Neuronal stem cell (in vitro differentiated cells): ENCODE results near the gene RIT1.
A peak's percentile ranks its signal among the peaks of the same experiment; 100 is the strongest.

Experiments used
- DNase-seq: peaks from one replicate; pipeline ENCODE4 v3.0.0-alpha.2; 2013; ENCODE audit warnings: low spot score
- H2AFZ ChIP-seq: one replicate; pipeline ENCODE4 v1.6.1; 2013; ENCODE audit warnings: mild to moderate bottlenecking, low read length, inconsistent platforms
- H2AK5ac ChIP-seq: 2 replicates; pipeline ENCODE4 v1.6.1; 2013; ENCODE audit warnings: low read depth, mild to moderate bottlenecking, inconsistent platforms, low read length, moderate library complexity, mixed read lengths
- H2BK120ac ChIP-seq: 2 replicates; pipeline ENCODE4 v1.6.1; 2013; ENCODE audit warnings: low read depth, mild to moderate bottlenecking, inconsistent platforms, low read length, moderate library complexity, mixed read lengths
- H2BK12ac ChIP-seq: one replicate; pipeline ENCODE4 v1.6.1; 2013; ENCODE audit warnings: low read length, inconsistent platforms
- H2BK15ac ChIP-seq: 2 replicates; pipeline ENCODE4 v1.6.1; 2013; ENCODE audit warnings: mild to moderate bottlenecking, low read length, inconsistent platforms, mixed read lengths
- H2BK5ac ChIP-seq: one replicate; pipeline ENCODE4 v1.6.1; 2013; ENCODE audit warnings: inconsistent platforms, mild to moderate bottlenecking, low read length, moderate library complexity
- H3K14ac ChIP-seq: one replicate; pipeline ENCODE4 v1.6.1; 2013; ENCODE audit warnings: low read length, inconsistent platforms
- H3K18ac ChIP-seq: 2 replicates; pipeline ENCODE4 v1.6.1; 2013; ENCODE audit warnings: low read length, inconsistent platforms
- H3K23ac ChIP-seq: 2 replicates; pipeline ENCODE4 v1.6.1; 2013; ENCODE audit warnings: low read depth, mild to moderate bottlenecking, mixed read lengths, low read length, inconsistent platforms; ENCODE audit not compliant: poor library complexity
- H3K27ac ChIP-seq: replicated peaks from 3 replicates; pipeline ENCODE4 v1.5.1; 2013; ENCODE audit warnings: low read length, inconsistent platforms
- H3K27me3 ChIP-seq, 3 experiments: 2 replicates each; pipeline ENCODE4 v1.6.1; 2013; ENCODE audit warnings: low read length in 3 of 3, mild to moderate bottlenecking in 2 of 3, inconsistent platforms in 1 of 3, low read depth in 1 of 3, mixed read lengths in 1 of 3, moderate library complexity in 1 of 3; ENCODE audit not compliant: control insufficient read depth in 3 of 3, insufficient read depth in 3 of 3
- H3K36me3 ChIP-seq, 2 donors: replicated peaks in 1 of 2; 2 replicates each; pipeline ENCODE4 v1.6.1; 2013; ENCODE audit warnings: low read length in 2 of 2; ENCODE audit not compliant: control insufficient read depth in 2 of 2, insufficient read depth in 2 of 2
- H3K4ac ChIP-seq: 2 replicates; pipeline ENCODE4 v1.6.1; 2013; ENCODE audit warnings: inconsistent platforms, mild to moderate bottlenecking, low read length, moderate library complexity
- H3K4me1 ChIP-seq, 2 donors: 1 replicate in 1 of 2; 2 replicates in 1 of 2; pipeline ENCODE4 v1.6.1; 2013; ENCODE audit warnings: low read length in 2 of 2, low read depth in 1 of 2; ENCODE audit not compliant: control insufficient read depth in 2 of 2, insufficient read depth in 1 of 2
- H3K4me2 ChIP-seq: one replicate; pipeline ENCODE4 v1.6.1; 2013; ENCODE audit warnings: mild to moderate bottlenecking, low read length, inconsistent platforms; ENCODE audit not compliant: insufficient read depth, poor library complexity, severe bottlenecking
- H3K4me3 ChIP-seq, 2 donors: 2 replicates each; pipeline ENCODE4 v1.5.1; 2013; ENCODE audit warnings: low read length in 2 of 2, mild to moderate bottlenecking in 2 of 2, inconsistent platforms in 1 of 2, moderate library complexity in 1 of 2
- H3K79me1 ChIP-seq: one replicate; pipeline ENCODE4 v1.6.1; 2013; ENCODE audit warnings: low read depth, mild to moderate bottlenecking, inconsistent platforms, low read length, moderate library complexity
- H3K9ac ChIP-seq: one replicate; pipeline ENCODE4 v1.6.1; 2013; ENCODE audit warnings: mild to moderate bottlenecking, low read depth, low read length, inconsistent platforms; ENCODE audit not compliant: poor library complexity
- H3K9me3 ChIP-seq, 2 donors: replicated peaks in 1 of 2; 2 replicates each; pipeline versions ENCODE3 to v1.6.1; 2013; ENCODE audit warnings: low read length in 2 of 2, mild to moderate bottlenecking in 2 of 2, inconsistent platforms in 1 of 2, low read depth in 1 of 2, mixed read lengths in 1 of 2, moderate library complexity in 1 of 2; ENCODE audit not compliant: control insufficient read depth in 2 of 2, insufficient read depth in 1 of 2
- H4K8ac ChIP-seq: one replicate; pipeline ENCODE4 v1.6.1; 2013; ENCODE audit warnings: low read depth, mild to moderate bottlenecking, inconsistent platforms, low read length, moderate library complexity
- H4K91ac ChIP-seq: one replicate; pipeline ENCODE4 v1.6.1; 2013; ENCODE audit warnings: low read length, low read depth, mild to moderate bottlenecking, inconsistent platforms; ENCODE audit not compliant: poor library complexity
- WGBS, 2 donors: extraction: QIAGEN DNeasy Blood & Tissue Kit; methylation state at CpG; one replicate each; pipeline ENCODE4 v1.1.7; 2013; ENCODE audit warnings: missing lambda C conversion rate in 2 of 2, mixed read lengths in 1 of 2; ENCODE audit not compliant: insufficient read length in 2 of 2, insufficient replicate concordance in 1 of 2; ENCODE audit errors: extremely low coverage in 2 of 2; 5-methylcytosine and 5-hydroxymethylcytosine counted together

Gene RIT1

GRCh38 chr1:155867766-155868165 lies 43.4 kb downstream of the RIT1 start:
- Histone ChIP-seq H2BK120ac (no peak overlapping the region), H4K91ac (no peak overlapping the region), H2AK5ac (no peak overlapping the region), H3K9me3 (no peaks in the 10 kb centered on the region), H3K79me1 (peaks cover 2% of the 10 kb centered on the region), H3K27ac (no peak overlapping the region), H3K9ac (no peak overlapping the region), H3K4me3 (no peak overlapping the region), H3K14ac (no peak overlapping the region), H2BK12ac (no peak overlapping the region), H3K27me3 (no peaks in the 10 kb centered on the region), H4K8ac (no peak overlapping the region), H3K23ac (no peak overlapping the region), H2AFZ (no peak overlapping the region), H3K18ac (no peak overlapping the region), H2BK5ac (no peak overlapping the region), H2BK15ac (no peak overlapping the region), H3K4me2 (no peak overlapping the region), H3K36me3 (peaks cover 13 to 54% of the 10 kb centered on the region in 2 donors), H3K4ac (no peak overlapping the region), H3K4me1 (peaks cover 0 to 11% of the 10 kb centered on the region in 2 donors)
- DNase-seq = no peak
- no CpG with 5 or more reads among the region's 8 CpGs for WGBS, 2 donors

GRCh38 chr1:155864393-155864792 lies 46.8 kb downstream of the RIT1 start:
- H3K23ac ChIP-seq = no peak overlapping the region
- no peak overlapping the region for H3K4ac ChIP-seq
- peaks cover 2% of the 10 kb centered on the region for H3K79me1 ChIP-seq

GRCh38 chr1:155861896-155862295 lies 49.3 kb downstream of the RIT1 start:
- Histone ChIP-seq H4K8ac (no peak overlapping the region), H3K14ac (no peak overlapping the region), H3K9me3 (no peaks in the 10 kb centered on the region), H3K79me1 (peaks cover under 1% of the 10 kb centered on the region), H3K27me3 (no peaks in the 10 kb centered on the region), H3K4me1 (peaks cover 3 to 6% of the 10 kb centered on the region in 2 donors), H2BK120ac (no peak overlapping the region), H4K91ac (no peak overlapping the region), H3K36me3 (peaks cover 0 to 15% of the 10 kb centered on the region in 2 donors), H3K27ac (no peak overlapping the region), H3K4me3 (no peak overlapping the region), H2BK12ac (no peak overlapping the region), H2AK5ac (no peak overlapping the region), H2AFZ (no peak overlapping the region), H3K23ac (no peak overlapping the region), H3K4me2 (no peak overlapping the region), H2BK5ac (no peak overlapping the region), H3K18ac (no peak overlapping the region), H3K4ac (no peak overlapping the region), H2BK15ac (no peak overlapping the region), H3K9ac (no peak overlapping the region)
- no CpG with 5 or more reads among the region's 2 CpGs for WGBS, 2 donors
- no peak for DNase-seq

More at GRCh38 chr1:155864393-155864792, 46.8 kb downstream of the RIT1 start:
- H3K9me3 ChIP-seq = no peaks in the 10 kb centered on the region
- no peak overlapping the region for H2AFZ ChIP-seq
- H2BK5ac ChIP-seq = no peak overlapping the region
- no peak overlapping the region for H2AK5ac ChIP-seq
- H3K4me1 ChIP-seq = peaks cover 3% of the 10 kb centered on the region in 2 donors
- no peak overlapping the region for H4K8ac ChIP-seq
- no peak overlapping the region for H3K4me2 ChIP-seq
- no peak overlapping the region for H3K27ac ChIP-seq
- H2BK120ac ChIP-seq = no peak overlapping the region
- no peak overlapping the region for H3K4me3 ChIP-seq
- H3K9ac ChIP-seq = no peak overlapping the region
- H3K36me3 ChIP-seq = peaks cover 8 to 36% of the 10 kb centered on the region in 2 donors
- no peak overlapping the region for H3K18ac ChIP-seq
- H2BK12ac ChIP-seq = no peak overlapping the region
- no peak overlapping the region for H2BK15ac ChIP-seq
- H3K27me3 ChIP-seq = no peaks in the 10 kb centered on the region
- no peak for DNase-seq
- H4K91ac ChIP-seq = no peak overlapping the region
- no peak overlapping the region for H3K14ac ChIP-seq

GRCh38 chr1:155860970-155861510 lies 50.1 kb downstream of the RIT1 start:
- no peak overlapping the region for H3K4ac ChIP-seq
- no peak overlapping the region for H2AK5ac ChIP-seq
- no peak overlapping the region for H3K14ac ChIP-seq
- H3K9ac ChIP-seq = no peak overlapping the region
- H3K4me2 ChIP-seq = no peak overlapping the region
- H4K8ac ChIP-seq = no peak overlapping the region
- no peak overlapping the region for H2BK15ac ChIP-seq
- no peak overlapping the region for H2BK120ac ChIP-seq
- H4K91ac ChIP-seq = no peak overlapping the region
- peak overlapping the region; percentile 55 for H3K27ac ChIP-seq
- H3K27me3 ChIP-seq = no peaks in the 10 kb centered on the region
- H3K4me1 ChIP-seq = peaks cover 6 to 8% of the 10 kb centered on the region in 2 donors
- peak overlapping the region in 1 of 2 donors; percentile 57 for H3K4me3 ChIP-seq
- no peak overlapping the region for H3K23ac ChIP-seq
- peaks cover 0 to 10% of the 10 kb centered on the region in 2 donors for H3K36me3 ChIP-seq
- no peak for DNase-seq
- peaks cover 5% of the 10 kb centered on the region for H3K79me1 ChIP-seq
- WGBS, 2 donors = no CpG with 5 or more reads among the region's 2 CpGs
- no peak overlapping the region for H2BK5ac ChIP-seq
- H3K9me3 ChIP-seq = no peaks in the 10 kb centered on the region
- H3K18ac ChIP-seq = no peak overlapping the region
- peak overlapping the region; percentile 84 for H2AFZ ChIP-seq
- no peak overlapping the region for H2BK12ac ChIP-seq
